HUES64 (cell line): ENCODE measurements around the gene BCAN.
A peak's percentile ranks its signal among the peaks of the same experiment; 100 is the strongest.

Source experiments
- H3K27ac ChIP-seq: 2 replicates; pipeline ENCODE4 v1.7.0; 2013; ENCODE audit warnings: low read depth, low read length, inconsistent platforms
- H3K27me3 ChIP-seq: 2 replicates; pipeline ENCODE4 v1.6.1; 2013; ENCODE audit warnings: mild to moderate bottlenecking, low read length; ENCODE audit not compliant: insufficient read depth
- H3K36me3 ChIP-seq: 2 replicates; pipeline ENCODE4 v1.6.1; 2013; ENCODE audit warnings: mild to moderate bottlenecking, low read length; ENCODE audit not compliant: insufficient read depth
- H3K4me1 ChIP-seq: 2 replicates; pipeline ENCODE4 v1.6.1; 2013; ENCODE audit warnings: mild to moderate bottlenecking, low read length, moderate library complexity; ENCODE audit not compliant: insufficient read depth
- H3K4me3 ChIP-seq: 2 replicates; pipeline ENCODE4 v1.5.1; 2013; ENCODE audit warnings: mild to moderate bottlenecking, low read length, moderate library complexity
- H3K9ac ChIP-seq: 2 replicates; pipeline ENCODE4 v1.6.1; 2013; ENCODE audit warnings: mild to moderate bottlenecking, low read depth, low read length
- H3K9me3 ChIP-seq: 2 replicates; pipeline ENCODE4 v1.6.1; 2013; ENCODE audit warnings: low read depth, low read length; ENCODE audit not compliant: insufficient read depth
- WGBS: fragments of 150-250, 120-280 bp; methylation state at CpG from one replicate; pipeline ENCODE4 v1.1.7; 2013; ENCODE audit warnings: missing lambda C conversion rate; 5-methylcytosine and 5-hydroxymethylcytosine counted together

The BCAN gene

DNA sequence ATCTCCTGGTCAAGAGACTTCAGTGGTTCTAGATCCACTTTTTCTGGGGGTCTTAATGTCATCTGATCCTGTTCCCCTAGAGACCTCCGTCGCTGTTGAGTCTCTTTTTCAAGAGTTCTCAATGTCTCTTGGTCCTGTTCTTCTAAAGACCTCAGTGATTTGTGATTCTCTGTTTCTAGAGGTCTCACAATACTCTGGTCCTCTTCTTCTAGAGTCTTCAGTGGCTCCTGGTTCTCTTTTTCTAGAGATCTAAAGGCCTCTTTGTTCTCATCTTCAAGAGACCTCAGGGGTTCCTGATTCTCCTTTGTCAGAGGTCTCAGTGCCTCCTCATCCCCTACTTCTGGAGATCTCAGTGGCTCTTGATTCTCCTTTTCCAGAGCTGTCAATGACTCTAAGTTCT lies 29.9 kb downstream of the BCAN start:
- WGBS = 94% methylated on average over 2 of the region's 2 CpGs
- H3K9ac ChIP-seq = no peak overlapping the region
- H3K27me3 ChIP-seq = no peaks in the 10 kb centered on the region; the same call in 1 of the 2 replicates
- H3K4me3 ChIP-seq = no peak overlapping the region
- H3K4me1 ChIP-seq = peaks cover 45% of the 10 kb centered on the region
- H3K27ac ChIP-seq = no peak overlapping the region
- peaks cover 36% of the 10 kb centered on the region for H3K36me3 ChIP-seq
- H3K9me3 ChIP-seq = no peaks in the 10 kb centered on the region

DNA sequence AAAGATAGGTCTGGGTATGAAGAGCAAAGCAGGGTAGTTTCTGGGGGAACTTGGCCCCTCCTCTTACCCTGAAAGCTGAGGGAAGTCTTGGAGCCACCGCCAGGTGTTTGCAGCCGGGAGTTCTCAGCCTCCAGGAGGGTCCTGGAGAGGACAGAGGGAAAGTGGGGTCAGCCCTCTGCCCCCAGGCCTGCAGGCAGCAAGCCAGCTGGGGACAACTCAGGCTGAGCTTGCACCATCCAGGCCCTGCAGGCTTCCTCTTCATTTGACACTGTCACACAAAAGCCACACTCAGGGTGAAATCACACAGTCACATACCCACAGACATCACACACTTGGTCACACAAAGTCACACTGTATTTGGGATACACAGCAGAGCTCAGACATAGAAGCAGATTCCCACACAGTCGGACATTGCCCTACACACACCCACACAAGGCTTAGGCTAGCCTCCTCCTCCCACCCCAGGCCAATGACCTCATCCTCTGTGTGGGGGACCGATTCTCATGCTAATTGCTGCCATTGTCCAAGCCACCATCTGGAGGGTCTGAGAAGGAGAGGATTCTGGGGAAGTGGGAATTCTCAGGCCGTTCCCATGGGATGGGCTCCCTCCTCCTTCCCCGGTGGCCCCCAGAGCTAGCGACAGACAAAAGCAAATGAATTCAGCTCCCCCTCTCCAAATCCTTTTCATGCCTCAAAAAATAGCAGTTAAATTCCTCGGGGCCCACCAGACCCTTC lies 31.6 kb downstream of the BCAN start:
- Histone ChIP-seq H3K9me3 (no peaks in the 10 kb centered on the region), H3K4me3 (peak overlapping the region; percentile 82), H3K4me1 (peaks cover 40% of the 10 kb centered on the region), H3K36me3 (peaks cover 36% of the 10 kb centered on the region), H3K27me3 (peaks cover 3% of the 10 kb centered on the region), H3K9ac (peak overlapping the region; percentile 64), H3K27ac (peak overlapping the region; percentile 94)
- 8% methylated on average over 7 of the region's 8 CpGs for WGBS

GRCh38 chr1:156675210-156676113 lies 33.5 kb downstream of the BCAN start:
- H3K27ac ChIP-seq = peak overlapping the region; percentile 94
- H3K27me3 ChIP-seq = peaks cover 7% of the 10 kb centered on the region
- H3K9ac ChIP-seq = peak overlapping the region; percentile 94
- H3K4me1 ChIP-seq = peaks cover 30% of the 10 kb centered on the region
- peaks cover 36% of the 10 kb centered on the region for H3K36me3 ChIP-seq
- no peaks in the 10 kb centered on the region for H3K9me3 ChIP-seq
- peak overlapping the region; percentile 82 for H3K4me3 ChIP-seq
- 35% methylated on average over 17 of the region's 18 CpGs for WGBS

- H3K4me3 ChIP-seq = peak overlapping the region; percentile 82
- WGBS = 2% methylated on average over 49 of the region's 49 CpGs
- H3K27me3 ChIP-seq = peaks cover 7% of the 10 kb centered on the region
These were observed 34.4 kb downstream of the BCAN start for GRCh38 chr1:156676114-156676819.

DNA sequence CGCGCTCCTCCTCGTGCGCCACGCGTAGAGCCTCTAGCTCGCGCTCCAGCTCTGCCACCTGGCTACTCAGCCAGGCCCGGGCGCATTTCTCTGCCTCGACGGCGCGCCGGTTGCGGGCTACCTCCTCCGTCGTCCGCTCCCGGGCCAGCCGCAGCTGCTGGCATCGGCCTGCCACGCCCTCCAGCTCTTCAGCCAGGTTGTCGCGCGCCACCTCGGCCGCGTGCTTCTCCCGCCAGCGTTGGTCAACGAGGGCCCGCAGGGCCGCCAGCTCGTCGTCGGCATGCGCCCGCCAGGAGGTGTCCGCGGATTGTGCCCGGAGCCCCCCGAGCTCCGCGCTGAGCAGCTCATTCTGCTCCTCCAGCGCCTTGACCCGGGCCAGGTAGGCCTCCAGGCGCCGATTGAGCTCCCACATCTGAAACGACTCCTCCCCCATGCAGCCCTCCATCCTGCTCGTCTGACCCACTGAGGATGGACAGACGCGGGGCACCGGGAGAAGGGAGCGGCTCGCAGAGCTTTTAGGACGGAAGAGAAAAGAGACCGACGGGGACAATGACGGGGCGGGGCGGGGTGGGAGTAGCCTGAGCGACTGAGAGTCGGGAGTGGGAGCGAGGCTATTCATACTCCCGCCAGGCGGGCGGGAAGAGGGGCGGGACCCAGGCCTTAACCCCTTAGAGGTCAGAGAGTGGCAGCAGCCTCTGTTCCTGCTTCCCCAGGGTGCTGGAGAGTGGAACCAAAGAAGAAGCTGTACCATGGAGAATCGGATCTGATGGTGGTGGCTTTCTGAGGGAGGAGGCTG lies 35.1 kb downstream of the BCAN start, which contains the start of gene NES:
Gene NES (minus strand): TSS at position 588 of the 796 bp plus-strand sequence. CDS start 143 bp downstream, at position 445.
- Histone ChIP-seq H3K4me3 (peak within 1 kb of the TSS; percentile 82), H3K9ac (peak within 1 kb of the TSS; percentile 94), H3K9me3 (no peaks in the 10 kb centered on the region), H3K36me3 (peaks cover 26% of the 10 kb centered on the region), H3K27ac (peak within 1 kb of the TSS; percentile 94), H3K27me3 (peaks cover 7% of the 10 kb centered on the region), H3K4me1 (peaks cover 31% of the 10 kb centered on the region)
- under 1% methylated on average over 70 of the region's 70 CpGs for WGBS

More at GRCh38 chr1:156676114-156676819, 34.4 kb downstream of the BCAN start:
- H3K9ac ChIP-seq = peak overlapping the region; percentile 94
- no peaks in the 10 kb centered on the region for H3K9me3 ChIP-seq
- peak overlapping the region; percentile 94 for H3K27ac ChIP-seq
- peaks cover 30% of the 10 kb centered on the region for H3K4me1 ChIP-seq
- peaks cover 33% of the 10 kb centered on the region for H3K36me3 ChIP-seq

- Histone ChIP-seq H3K4me3 (peak overlapping the region; percentile 82), H3K27me3 (peaks cover 7% of the 10 kb centered on the region), H3K36me3 (peaks cover 17% of the 10 kb centered on the region), H3K9ac (peak overlapping the region; percentile 42; the same call in 1 of the 2 replicates), H3K27ac (peak overlapping the region; percentile 63; the same call in 1 of the 2 replicates), H3K9me3 (no peaks in the 10 kb centered on the region), H3K4me1 (peaks cover 30% of the 10 kb centered on the region)
- 9% methylated on average over 21 of the region's 22 CpGs for WGBS
These were observed 36.0 kb downstream of the BCAN start for GRCh38 chr1:156677616-156678596.

- H3K36me3 ChIP-seq = peaks cover under 1% of the 10 kb centered on the region
- peaks cover 11% of the 10 kb centered on the region for H3K4me1 ChIP-seq
- no peak overlapping the region for H3K4me3 ChIP-seq
- peaks cover 7% of the 10 kb centered on the region for H3K27me3 ChIP-seq
- H3K27ac ChIP-seq = no peak overlapping the region
- no peaks in the 10 kb centered on the region for H3K9me3 ChIP-seq
- WGBS = 74% methylated on average over 2 of the region's 2 CpGs
- no peak overlapping the region for H3K9ac ChIP-seq
These were observed 38.1 kb downstream of the BCAN start for GRCh38 chr1:156680056-156680455.

- peaks cover 7% of the 10 kb centered on the region for H3K27me3 ChIP-seq
- peaks cover 8% of the 10 kb centered on the region for H3K4me1 ChIP-seq
- no peak overlapping the region for H3K27ac ChIP-seq
- H3K4me3 ChIP-seq = no peak overlapping the region
- H3K9ac ChIP-seq = no peak overlapping the region
- H3K36me3 ChIP-seq = no peaks in the 10 kb centered on the region
- WGBS = 94% methylated on average over 7 of the region's 8 CpGs
- no peaks in the 10 kb centered on the region for H3K9me3 ChIP-seq
These were observed 39.5 kb downstream of the BCAN start for GRCh38 chr1:156681196-156681960.
